Measurements from ENCODE around the gene TRAIP. TPM values are rescaled to one million over a fixed set of nuclear protein-coding genes. Genes with fewer than 3 reads are reported as not detected.
"Not testable (repeated sequence)": the region's sequence is repeated elsewhere in the genome, so short reads cannot be mapped to it uniquely, and the experiment has no call there.

TRAIP gene
- total RNA-seq, 1 experiment from 2014 or later, result 6.5 TPM

DNA sequence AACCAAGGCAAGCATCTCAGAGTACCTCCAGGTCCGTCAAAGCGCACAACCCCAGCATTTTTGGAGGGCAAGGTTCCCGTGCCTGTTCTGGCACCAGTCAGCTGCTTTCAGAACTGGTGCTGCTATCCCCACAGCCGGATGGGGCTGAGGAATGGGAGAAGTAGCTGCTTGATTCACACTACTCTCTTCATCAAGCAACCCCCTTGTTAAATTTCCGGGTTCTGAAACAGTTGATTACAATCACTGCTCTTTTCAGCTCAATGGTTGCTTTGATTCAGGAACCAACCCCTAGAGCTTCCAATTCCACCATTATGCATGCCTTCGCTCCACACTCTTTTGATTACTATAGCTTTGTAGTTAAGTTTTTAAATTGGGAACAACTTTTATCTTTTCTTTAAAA is 30.3 kb downstream of the TRAIP start:
- DNase-seq (ENCODE audit: low read depth), result no peak

DNA sequence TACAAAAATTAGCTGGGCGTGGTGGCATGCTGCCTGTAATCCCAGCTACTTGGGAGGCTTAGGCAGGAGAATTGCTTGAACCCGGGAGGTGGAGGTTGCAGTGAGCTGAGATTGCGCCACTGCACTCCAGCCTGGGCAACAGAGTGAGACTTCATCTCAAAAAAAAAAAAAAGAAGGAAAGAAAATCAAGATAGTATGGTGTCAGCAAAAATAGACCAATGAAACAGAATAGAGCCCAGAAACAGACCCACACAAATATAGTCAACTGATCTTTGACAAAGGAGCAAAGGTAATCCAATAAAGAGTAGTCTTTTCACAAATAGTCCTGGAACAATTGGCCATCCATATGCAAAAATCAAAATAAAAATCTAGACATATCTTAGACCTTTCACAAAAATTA is 33.2 kb downstream of the TRAIP start:
- DNase-seq (ENCODE audit: low read depth), result not testable (repeated sequence)

DNA sequence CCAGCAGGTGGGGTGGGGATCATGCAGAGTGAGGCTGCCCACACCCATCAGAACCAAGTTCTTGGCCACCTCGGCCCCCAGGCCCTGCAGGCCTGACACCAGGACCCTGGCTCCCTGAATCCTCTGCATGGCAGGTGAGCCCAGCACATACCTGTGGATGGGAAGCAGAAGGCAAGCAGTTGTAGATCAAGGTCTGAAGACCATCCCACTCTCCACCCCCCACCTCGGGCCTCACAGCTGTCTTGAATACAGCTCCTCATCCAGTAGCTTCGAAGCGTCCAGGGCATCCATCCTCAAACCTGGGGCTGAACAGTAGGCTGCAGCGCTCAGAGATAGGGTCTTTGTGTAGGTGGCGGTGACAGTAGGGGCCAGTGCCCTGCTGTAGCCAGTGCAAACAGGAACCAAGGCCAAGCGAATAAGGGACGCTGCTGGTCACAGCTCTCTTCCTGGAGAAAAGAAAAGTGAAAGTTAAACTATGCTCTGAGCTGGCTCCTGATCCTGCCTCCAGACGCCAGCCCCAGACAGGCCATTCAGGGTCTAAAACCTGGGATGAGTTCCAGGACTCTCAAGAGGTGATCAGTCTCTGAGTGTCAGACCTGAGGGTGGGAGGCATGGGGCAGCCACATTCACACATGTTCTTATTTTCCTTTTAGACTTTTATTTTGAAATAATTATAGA is 42.7 kb downstream of the TRAIP start, which contains the start of gene UBA7:
Gene UBA7, minus strand, starts transcription at position 457 of the 678 bp plus-strand sequence. Its CDS starts 166 bp downstream, at position 291.
- DNase-seq (ENCODE audit: low read depth), result peak; percentile 86

DNA sequence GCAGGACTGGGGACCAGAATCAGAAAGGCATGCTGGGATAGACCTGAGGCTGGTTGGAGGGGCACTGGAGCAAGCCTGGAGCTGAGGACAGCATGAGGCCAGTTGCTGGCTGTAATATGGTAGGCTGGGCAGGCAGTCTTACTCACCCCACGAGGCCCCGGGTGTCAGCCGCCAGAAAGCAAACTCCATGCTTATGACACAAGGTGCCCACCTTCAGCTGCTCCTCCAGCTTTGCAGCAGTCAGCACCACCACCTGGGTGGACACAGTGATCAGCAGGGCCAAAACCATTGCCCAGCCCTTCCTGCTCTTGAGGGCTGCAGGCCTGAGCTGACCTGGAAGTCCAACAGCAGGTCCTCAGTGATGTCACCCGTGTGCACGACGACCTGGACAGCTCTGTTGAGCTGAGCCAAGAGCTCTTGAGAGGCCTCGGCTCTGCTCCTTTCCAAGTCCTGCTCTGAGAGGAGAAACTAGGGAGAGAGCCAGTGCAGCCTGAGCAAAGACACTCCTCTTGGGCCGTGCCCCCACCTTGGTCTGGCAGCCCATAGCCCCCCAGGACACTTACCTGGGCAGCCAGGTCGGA is 43.4 kb downstream of the TRAIP start:
- DNase-seq (ENCODE audit: low read depth), result no peak

DNA sequence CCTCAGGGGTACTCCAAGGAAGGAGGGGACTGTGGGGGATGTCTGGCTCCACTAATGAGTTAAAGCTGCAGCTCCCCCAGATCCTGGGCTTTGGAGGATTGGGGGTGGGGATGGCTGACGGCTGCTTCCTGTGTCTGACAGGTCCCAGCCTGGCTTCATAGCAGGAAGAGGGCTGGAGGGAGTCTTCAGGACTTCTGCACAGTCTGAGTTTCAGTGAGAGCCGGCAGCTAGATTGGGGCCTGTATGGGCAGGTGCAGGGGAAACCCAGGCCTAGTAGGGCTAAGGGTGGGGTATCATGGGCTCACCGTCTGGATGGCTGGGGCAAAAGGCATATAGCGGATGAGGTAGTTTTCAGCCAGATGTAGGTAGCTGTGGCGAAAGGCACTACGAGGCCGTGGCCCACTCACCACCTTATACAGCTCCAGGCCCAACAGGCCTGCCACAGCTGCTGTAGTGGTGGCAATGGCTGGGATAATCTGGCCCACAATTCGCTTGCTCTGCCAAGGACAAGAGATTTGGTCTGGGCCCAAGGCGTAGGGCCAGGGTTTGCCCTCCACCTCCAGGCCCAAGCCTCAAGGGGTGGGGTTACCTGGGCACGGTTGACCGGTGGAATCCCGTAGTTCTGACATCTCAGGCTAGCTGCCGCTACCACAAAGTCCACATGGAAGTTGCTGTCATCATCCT is 48.8 kb downstream of the TRAIP start:
- no peak for DNase-seq (ENCODE audit: low read depth)

DNA sequence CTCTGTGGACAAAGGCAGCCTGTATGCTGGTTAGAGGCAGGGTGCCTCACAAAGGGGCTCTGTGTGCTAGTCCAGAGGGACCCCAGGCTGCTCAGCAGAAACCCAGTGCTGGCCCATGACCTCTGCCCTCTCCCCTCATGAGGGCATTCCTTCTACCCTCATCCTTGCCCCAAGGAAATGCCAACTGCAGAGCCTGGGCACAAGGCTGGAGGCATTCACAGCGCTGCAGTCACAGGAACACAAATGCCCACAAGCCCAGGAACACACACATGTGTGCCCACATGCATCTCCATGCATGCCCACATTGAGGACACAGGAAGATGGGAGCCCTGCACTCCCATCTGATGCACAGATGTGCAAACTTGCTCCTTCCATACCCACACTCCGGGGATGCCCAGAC is 49.5 kb downstream of the TRAIP start:
- DNase-seq (ENCODE audit: low read depth), result no peak

DNA sequence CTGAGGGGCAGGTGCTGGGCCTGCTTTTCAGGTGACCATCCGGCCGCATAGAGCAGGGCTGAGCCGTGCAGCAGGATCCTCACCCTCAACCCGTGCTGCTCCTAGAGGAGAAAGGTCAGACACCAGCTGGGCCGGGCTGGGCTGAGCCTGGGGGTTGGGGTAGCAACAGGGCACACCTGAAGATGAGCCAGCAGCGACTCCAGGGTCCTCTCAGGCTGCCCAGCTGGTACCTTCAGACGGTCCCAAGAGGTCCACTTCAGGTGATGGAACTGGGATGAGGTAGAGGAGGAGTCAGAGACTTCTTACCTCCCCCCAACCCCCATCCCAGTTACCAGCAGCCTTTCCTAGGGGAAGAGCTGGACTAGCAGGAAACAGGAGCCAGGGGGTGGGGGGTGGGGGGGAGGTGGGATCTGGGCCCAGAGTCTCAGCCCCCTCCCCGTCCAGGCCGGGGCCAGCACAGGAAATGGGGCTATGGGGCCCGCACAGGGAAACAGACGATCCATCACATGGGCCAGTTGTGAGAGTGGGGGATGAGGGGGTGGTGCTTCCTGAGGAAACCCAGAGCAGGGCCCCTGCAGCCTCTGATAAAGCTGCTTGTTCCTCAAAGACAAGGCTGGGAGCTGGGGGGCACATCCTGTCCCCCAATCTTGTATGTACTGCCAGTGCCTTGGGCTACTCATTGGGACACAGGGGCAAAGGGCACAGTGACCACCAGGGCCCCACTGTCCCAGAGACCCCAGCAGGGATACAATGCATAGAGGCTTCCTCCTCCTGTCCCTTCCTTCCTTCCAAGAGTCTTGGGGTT is 50.3 kb downstream of the TRAIP start:
- DNase-seq (ENCODE audit: low read depth), result no peak

DNA sequence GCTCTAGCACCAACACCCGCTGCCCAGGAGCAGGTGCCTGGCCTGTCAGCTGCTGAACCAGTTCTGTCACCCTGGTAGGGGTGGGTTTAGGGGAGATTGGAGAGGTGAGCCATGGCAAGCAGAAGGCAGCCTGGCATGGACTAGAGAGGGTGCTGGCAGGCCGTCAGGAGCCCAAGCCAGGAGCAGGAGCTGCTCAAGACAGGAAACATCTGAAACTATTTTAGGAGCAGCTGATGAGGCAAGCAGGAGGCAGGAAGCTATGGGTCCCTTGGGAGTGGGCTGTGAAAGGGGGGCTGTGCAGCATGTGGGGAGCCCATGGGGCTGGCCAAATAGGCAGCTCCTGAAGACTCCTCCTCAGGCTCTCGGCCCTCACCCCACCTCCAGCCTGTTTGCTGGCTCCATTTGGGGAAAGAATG is 51.0 kb downstream of the TRAIP start:
- no peak for DNase-seq (ENCODE audit: low read depth)

DNA sequence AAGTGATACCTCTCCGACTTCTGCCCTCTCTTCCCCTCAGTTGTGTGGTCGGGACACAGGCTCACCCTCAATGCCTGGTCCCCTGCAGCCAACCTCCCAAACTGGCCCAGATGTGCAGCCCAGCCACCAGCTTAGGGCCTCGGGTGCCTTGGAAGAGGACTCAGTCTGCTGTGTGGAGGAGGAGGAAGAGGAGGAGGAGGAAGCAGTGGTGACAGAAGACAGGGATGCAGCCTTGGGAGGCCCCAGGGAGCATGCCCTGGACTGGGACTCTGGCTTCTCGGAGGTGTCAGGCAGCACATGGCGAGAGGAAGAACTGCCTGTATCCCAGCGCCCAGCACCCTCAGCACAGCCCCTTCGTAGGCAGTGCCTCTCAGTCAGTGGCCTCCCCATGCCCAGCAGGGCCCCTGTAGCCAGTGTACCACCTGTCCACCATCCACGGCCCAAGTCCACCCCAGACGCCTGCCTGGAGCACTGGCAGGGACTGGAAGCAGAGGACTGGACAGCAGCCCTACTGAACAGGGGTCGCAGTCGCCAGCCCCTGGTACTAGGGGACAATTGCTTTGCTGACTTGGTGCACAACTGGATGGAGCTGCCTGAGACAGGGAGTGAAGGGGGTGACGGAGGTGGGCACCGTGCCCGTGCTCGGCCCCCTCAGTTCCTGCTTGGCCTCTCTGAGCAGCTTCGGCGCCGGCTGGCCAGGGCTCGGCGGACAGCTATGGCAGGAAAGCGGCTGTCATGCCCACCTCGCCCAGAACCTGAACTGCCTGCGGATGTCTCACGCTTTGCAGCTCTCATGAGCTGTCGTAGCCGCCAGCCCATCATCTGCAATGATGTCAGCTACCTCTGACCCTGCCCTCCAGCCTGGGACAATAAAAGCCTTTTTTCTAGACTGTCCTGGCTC is 52.0 kb downstream of the TRAIP start:
- DNase-seq (ENCODE audit: low read depth), result no peak

DNA sequence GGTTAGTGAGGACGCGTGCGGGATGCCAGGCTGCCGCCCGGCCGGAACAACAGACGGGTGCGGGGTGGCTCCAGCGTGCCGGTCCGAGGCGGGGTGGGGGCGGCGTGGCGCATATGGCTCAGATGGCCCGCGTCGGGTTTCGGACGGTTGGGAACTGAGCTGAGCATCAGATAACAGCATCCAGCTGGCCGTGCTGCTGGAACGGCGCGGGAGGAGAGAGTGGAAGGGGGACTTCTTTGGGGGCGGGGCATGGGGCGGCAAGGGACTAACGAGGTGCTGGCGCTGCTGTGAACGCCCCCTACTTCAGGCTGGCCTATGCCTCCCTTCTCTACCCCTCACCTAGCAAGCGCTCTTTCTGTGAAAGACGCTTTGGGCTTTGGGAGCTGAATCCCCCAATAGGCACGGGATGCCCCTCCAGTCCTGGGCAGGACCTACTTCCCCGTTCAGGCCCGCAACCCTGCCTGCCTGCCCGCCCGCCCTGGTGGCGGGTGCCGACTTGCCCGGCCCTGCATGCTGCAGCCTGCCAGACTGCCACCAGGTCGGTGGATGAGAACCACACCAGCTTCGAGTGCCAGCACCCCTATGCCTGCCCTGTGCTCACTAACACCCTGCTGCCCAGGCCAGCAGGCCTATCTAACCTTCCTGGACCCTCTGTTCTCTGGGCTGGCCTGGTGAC is 52.8 kb downstream of the TRAIP start:
- DNase-seq (ENCODE audit: low read depth), result peak; percentile 20

DNA sequence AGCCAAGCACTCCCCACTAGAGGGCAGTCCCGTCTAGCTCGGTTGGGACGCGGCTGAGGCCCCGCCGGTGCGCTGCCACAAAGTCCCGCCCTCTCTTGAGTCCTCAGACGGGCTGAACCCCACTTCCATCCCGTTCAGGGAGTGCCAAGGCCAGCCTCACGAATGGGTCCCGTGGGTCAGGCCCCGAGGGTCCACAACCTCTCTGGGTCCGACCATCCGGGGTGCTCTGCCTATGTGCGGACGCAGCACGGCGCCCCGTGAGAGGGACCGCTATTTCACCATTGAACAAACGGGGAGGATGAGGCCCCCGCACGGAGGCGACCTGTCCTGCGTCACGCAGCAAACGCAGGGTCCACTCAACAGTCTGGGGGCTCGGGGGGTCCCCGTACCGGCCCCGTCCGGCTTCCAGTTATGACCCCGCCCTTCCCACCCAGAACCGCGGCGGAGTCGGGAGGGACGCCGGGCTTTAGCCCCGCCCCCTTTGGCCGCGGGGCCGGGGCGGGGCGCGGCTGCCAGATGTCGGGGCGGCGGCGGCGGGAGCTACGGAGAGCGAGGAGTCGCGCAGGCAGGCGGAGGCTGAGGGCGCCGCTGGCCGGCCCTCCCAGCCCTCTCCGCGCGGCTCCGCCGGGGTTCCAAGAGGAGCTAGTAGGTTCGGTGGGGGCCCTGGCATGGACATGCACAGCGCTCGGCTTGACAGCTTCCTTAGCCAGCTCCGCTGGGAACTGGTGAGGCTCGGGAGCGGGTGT is 53.5 kb downstream of the TRAIP start, which contains the start of gene INKA1:
Gene INKA1, plus strand, starts transcription at position 543 of the 746 bp plus-strand sequence. Its CDS starts 132 bp downstream, at position 675.
- peak; percentile 76 for DNase-seq (ENCODE audit: low read depth)

DNA sequence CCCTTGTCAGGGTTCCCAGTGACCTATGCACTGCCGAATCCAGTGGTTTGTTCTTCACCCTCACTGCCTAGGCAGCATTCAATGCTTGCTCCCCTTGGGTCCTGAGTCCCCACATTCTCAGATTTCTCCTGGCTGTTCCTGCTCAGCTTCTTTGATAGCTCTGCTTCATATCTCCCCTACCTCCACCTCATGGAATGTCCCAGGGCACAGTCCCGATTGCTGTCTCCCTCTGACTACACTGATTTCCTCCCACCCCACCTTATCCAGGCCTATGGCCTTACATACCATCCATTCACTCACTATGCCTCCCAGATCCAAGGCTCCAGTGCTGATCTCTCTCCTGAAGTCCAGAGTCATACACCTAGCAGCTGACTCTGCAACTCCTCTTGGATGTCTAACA is 55.2 kb downstream of the TRAIP start:
- no peak for DNase-seq (ENCODE audit: low read depth)

DNA sequence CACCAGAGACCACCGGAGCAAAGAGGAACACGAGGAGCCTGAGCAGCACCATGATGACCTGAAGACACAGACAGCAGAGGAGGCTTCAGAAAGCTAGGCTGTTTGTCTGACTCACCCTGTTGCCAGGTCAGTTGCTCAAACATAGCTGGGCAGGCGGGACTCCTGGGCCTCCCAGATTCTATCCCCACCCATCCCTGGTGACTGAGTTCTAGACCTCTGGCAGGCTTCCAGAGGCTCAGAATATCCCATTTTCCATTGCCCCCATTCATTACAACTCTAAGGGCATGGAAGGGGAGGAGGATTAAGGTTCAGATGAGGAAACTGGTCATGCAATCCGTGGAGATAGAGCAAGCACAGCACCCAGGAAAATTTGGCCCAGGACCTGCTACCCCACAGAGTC is 56.6 kb downstream of the TRAIP start, which contains the start of gene CDHR4:
Gene CDHR4, minus strand, starts transcription at position 113 of the 400 bp plus-strand sequence. Its CDS starts 61 bp downstream, at position 52.
- peak; percentile 79 for DNase-seq (ENCODE audit: low read depth)

DNA sequence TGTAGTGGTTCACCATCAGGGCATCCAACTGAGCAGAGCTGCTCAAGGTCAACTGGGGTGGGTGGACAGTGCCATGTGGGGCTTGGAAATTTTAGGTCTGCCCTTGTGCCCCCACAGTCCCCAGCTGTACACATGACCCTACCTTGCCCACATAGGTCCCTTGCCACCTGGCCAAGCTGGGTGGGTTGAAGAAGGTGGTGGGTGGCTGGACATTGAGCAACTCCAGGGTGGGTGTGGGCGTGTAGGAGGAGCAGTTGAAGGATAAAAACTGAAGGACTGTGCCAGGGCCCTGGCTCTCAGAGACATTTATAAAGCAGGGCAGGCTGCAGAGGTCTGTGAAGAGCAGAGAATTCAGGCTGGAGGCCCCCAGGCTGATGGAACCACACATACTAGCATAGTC is 57.3 kb downstream of the TRAIP start:
- DNase-seq (ENCODE audit: low read depth), result no peak

DNA sequence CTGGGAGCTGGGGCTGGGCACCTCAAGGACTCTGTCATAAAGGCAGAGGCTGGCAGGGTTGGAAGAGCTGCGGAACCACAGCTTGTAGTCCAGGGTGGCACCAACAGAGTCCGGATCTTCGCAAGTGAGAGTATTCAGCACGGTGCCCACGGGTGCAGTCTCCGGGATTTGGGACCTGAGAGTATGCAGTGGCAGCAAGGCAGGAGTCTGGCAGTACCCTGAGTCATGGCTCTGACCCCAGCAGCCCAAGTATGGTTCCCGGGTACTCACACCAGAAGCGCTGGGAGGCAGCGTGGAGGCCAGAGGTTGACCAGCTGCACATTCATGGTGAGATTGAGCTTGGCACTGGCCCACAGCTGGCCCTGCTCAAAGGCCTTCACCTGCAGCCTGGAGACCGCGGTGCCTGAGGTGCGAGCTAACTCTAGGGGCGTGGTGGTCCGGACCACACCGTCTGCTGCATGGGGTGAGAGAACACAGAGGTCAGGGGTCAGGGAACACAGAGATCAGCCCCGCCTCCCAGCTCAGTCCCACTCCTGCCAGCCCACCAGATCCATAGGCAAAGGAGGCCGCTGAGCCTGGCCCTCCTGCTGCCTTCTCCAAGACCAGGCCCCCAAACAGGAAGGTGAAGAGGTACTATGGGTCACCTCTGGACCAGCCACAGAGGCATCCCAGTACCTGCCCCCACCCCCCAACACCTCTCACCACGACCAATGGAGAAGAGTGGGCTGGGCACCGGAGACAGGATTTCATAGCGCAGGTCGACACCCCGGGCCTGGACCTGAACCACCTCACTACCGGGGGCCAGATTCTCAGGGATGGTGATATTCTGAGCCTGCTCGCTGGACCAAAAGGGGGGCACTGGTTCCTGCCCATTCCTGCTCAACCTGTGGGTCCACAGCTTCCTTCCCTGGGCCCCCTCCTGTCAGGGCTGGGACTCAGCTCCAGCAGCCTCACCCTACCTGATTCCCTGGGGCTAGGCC is 61.1 kb downstream of the TRAIP start:
- DNase-seq (ENCODE audit: low read depth), result no peak

DNA sequence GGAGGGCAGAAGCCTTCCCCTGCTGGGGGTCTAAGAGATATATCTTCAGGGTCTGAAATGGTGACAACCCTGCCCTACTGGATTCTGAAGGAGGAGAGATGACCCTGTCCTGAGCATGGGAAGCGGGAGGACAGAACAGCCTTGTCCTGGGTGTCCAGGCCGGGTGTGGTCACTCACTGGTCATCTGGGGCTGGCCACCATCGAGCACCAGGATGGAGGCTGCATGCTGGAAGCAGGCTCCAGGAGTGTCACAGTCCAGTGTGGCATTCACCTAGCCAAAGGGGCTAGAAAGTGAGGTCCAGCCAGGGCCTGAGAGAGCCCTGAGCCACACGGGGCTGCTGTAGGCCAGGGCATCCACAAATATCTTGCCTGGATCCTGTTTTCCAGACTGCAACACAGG is 61.9 kb downstream of the TRAIP start:
- DNase-seq (ENCODE audit: low read depth), result no peak

DNA sequence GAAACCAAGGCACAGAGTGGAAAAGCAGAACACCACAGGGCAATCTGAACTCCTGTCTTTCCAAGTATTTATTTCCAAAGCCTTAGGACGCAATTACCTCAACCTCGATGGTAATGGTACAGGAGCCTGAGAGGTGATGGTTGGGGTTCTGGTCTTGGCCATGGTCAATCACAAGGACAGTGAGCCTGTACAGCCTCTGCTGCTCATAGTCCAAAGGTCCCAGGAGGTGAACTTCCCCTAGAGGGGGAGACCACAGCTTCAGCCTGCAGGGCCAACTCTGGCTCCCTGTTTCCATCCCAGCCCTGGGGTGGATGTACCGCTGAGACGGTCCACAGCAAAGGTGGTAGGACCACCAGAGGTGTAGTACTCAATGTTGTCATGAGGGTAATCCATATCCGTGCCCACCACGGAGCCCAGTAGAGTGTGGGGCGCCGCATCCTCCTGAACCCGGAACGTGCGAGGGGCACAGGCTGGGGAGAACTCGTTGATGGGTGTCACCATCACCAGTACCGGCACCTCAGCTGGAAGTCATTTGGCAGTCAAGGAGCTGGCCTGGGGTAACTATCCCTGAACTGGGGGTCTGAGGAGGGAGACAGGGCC is 62.8 kb downstream of the TRAIP start:
- no peak for DNase-seq (ENCODE audit: low read depth)

All from M059J (cell line).